ENCODE measurements around the gene HACE1.

The HACE1 gene

GRCh38 chr6:104736545-104736944 is 123.2 kb downstream of the HACE1 start:
- no peak overlapping the region for H3K4me3 ChIP-seq (replicated peaks; ENCODE audit: insufficient read depth, low read length)
- TF ChIP-seq CTCF (IDR thresholded peaks at IDR 0.05; ENCODE audit: insufficient read depth, low read length) = no peak
- no peak for TF ChIP-seq GABPA (IDR thresholded peaks at IDR 0.05; ENCODE audit: low read depth)
- no peak for TF ChIP-seq SPI1 (IDR thresholded peaks at IDR 0.05; ENCODE audit: borderline replicate concordance, low read depth)
- no peak for TF ChIP-seq REST (IDR thresholded peaks at IDR 0.05; ENCODE audit: insufficient replicate concordance, low read depth)
- no peak for TF ChIP-seq POLR2AphosphoS5 (IDR thresholded peaks at IDR 0.05; ENCODE audit: low read depth)
- no peaks in the 10 kb centered on the region for H3K27me3 ChIP-seq (ENCODE audit: insufficient read depth, poor library complexity, severe bottlenecking)
- H3K27ac ChIP-seq (replicated peaks) = no peak overlapping the region
- DNase-seq (ENCODE audit: low read depth in 1 of 2, low spot score in 1 of 2) = no peak

- no peak for TF ChIP-seq REST (IDR thresholded peaks at IDR 0.05; ENCODE audit: insufficient replicate concordance, low read depth)
- TF ChIP-seq GABPA (IDR thresholded peaks at IDR 0.05; ENCODE audit: low read depth) = no peak
- no peak for TF ChIP-seq CTCF (IDR thresholded peaks at IDR 0.05; ENCODE audit: insufficient read depth, low read length)
- TF ChIP-seq POLR2AphosphoS5 (IDR thresholded peaks at IDR 0.05; ENCODE audit: low read depth) = no peak
- TF ChIP-seq SPI1 (IDR thresholded peaks at IDR 0.05; ENCODE audit: borderline replicate concordance, low read depth) = no peak
- Histone ChIP-seq H3K4me3 (replicated peaks; ENCODE audit: insufficient read depth, low read length) (no peak overlapping the region), H3K27ac (replicated peaks) (no peak overlapping the region), H3K27me3 (ENCODE audit: insufficient read depth, poor library complexity, severe bottlenecking) (no peaks in the 10 kb centered on the region)
- DNase-seq (ENCODE audit: low read depth in 1 of 2, low spot score in 1 of 2) = no peak
These were observed 129.3 kb downstream of the HACE1 start for GRCh38 chr6:104730450-104730849.

GRCh38 chr6:104729433-104729832 is 130.3 kb downstream of the HACE1 start:
- TF ChIP-seq GABPA (IDR thresholded peaks at IDR 0.05; ENCODE audit: low read depth) (no peak), REST (IDR thresholded peaks at IDR 0.05; ENCODE audit: insufficient replicate concordance, low read depth) (no peak), CTCF (IDR thresholded peaks at IDR 0.05; ENCODE audit: insufficient read depth, low read length) (no peak), POLR2AphosphoS5 (IDR thresholded peaks at IDR 0.05; ENCODE audit: low read depth) (no peak), SPI1 (IDR thresholded peaks at IDR 0.05; ENCODE audit: borderline replicate concordance, low read depth) (no peak)
- DNase-seq (ENCODE audit: low read depth in 1 of 2, low spot score in 1 of 2) = no peak
- H3K27me3 ChIP-seq (ENCODE audit: insufficient read depth, poor library complexity, severe bottlenecking) = no peaks in the 10 kb centered on the region
- H3K4me3 ChIP-seq (replicated peaks; ENCODE audit: insufficient read depth, low read length) = no peak overlapping the region
- H3K27ac ChIP-seq (replicated peaks) = no peak overlapping the region

Data from HL-60 (cell line).